ENCODE data around the gene IFT80. TPM values are rescaled to one million over a fixed set of nuclear protein-coding genes. Genes with fewer than 3 reads are reported as not detected.

Gene IFT80
- total RNA-seq, 6 experiments from 2014 or later: 6.7 to 13.7 (median 8.5) TPM

GRCh38 chr3:160221019-160221418, 178.0 kb downstream of the IFT80 start:
- H3K4me1 ChIP-seq: peaks cover 0 to 9% (median 0%) of the 10 kb centered on the region in 4 donors
- intact Hi-C loops (cut with DNase I): no loop called here
- H3K27ac ChIP-seq: no peak overlapping the region
- no peaks in the 10 kb centered on the region for H3K36me3 ChIP-seq
- no peaks in the 10 kb centered on the region for H3K27me3 ChIP-seq
- no peak overlapping the region for H3K4me3 ChIP-seq
- no peak for TF ChIP-seq CTCF (IDR thresholded peaks at IDR 0.05)
- no peak for TF ChIP-seq POLR2A (IDR thresholded peaks at IDR 0.05)
- WGBS (ENCODE audit: insufficient coverage, low coverage, low lambda C conversion rate, missing lambda C conversion rate): 40% methylated on average over 2 of the region's 2 CpGs
- no peaks in the 10 kb centered on the region for H3K9me3 ChIP-seq
- DNase-seq: no peak
- ATAC-seq: no peak

GRCh38 chr3:160220038-160220437, 179.0 kb downstream of the IFT80 start:
- TF ChIP-seq CTCF (IDR thresholded peaks at IDR 0.05) (no peak), POLR2A (IDR thresholded peaks at IDR 0.05) (no peak)
- no peaks in the 10 kb centered on the region for H3K9me3 ChIP-seq
- 93% methylated on average over 2 of the region's 2 CpGs for WGBS (ENCODE audit: insufficient coverage, low coverage, low lambda C conversion rate, missing lambda C conversion rate)
- intact Hi-C loops (cut with DNase I): no loop called here
- no peak overlapping the region for H3K27ac ChIP-seq
- no peak overlapping the region for H3K4me3 ChIP-seq
- peaks cover 0 to 2% (median 0%) of the 10 kb centered on the region in 4 donors for H3K4me1 ChIP-seq
- no peaks in the 10 kb centered on the region for H3K36me3 ChIP-seq
- ATAC-seq (no peak), DNase-seq (no peak)
- no peaks in the 10 kb centered on the region for H3K27me3 ChIP-seq

- 49% methylated on average over 3 of the region's 3 CpGs for WGBS (ENCODE audit: insufficient coverage, low coverage, low lambda C conversion rate, missing lambda C conversion rate)
- intact Hi-C loops (cut with DNase I): no loop called here
- no peak for ATAC-seq
- no peak overlapping the region for H3K4me3 ChIP-seq
- H3K27ac ChIP-seq: no peak overlapping the region
- TF ChIP-seq POLR2A (IDR thresholded peaks at IDR 0.05) (no peak), CTCF (IDR thresholded peaks at IDR 0.05) (no peak)
- H3K36me3 ChIP-seq: no peaks in the 10 kb centered on the region
- no peak for DNase-seq
- H3K27me3 ChIP-seq: no peaks in the 10 kb centered on the region
- no peaks in the 10 kb centered on the region for H3K9me3 ChIP-seq
- no peaks in the 10 kb centered on the region for H3K4me1 ChIP-seq
Observed at GRCh38 chr3:160218136-160218535, 180.9 kb downstream of the IFT80 start.

GRCh38 chr3:160217675-160218074, 181.3 kb downstream of the IFT80 start:
- H3K9me3 ChIP-seq: no peaks in the 10 kb centered on the region
- DNase-seq: no peak
- WGBS (ENCODE audit: insufficient coverage, low coverage, low lambda C conversion rate, missing lambda C conversion rate): 72% methylated on average over 4 of the region's 4 CpGs
- intact Hi-C loops (cut with DNase I): no loop called here
- H3K27me3 ChIP-seq: no peaks in the 10 kb centered on the region
- H3K36me3 ChIP-seq: no peaks in the 10 kb centered on the region
- H3K4me3 ChIP-seq: no peak overlapping the region
- ATAC-seq: no peak
- no peaks in the 10 kb centered on the region for H3K4me1 ChIP-seq
- no peak overlapping the region for H3K27ac ChIP-seq
- no peak for TF ChIP-seq POLR2A (IDR thresholded peaks at IDR 0.05)
- no peak for TF ChIP-seq CTCF (IDR thresholded peaks at IDR 0.05)

- no CpG with 5 or more reads among the region's 1 CpG for WGBS (ENCODE audit: insufficient coverage, low coverage, low lambda C conversion rate, missing lambda C conversion rate)
- intact Hi-C loops (cut with DNase I): no loop called here
- no peaks in the 10 kb centered on the region for H3K4me1 ChIP-seq
- no peaks in the 10 kb centered on the region for H3K9me3 ChIP-seq
- no peaks in the 10 kb centered on the region for H3K27me3 ChIP-seq
- peak in 3 of 4 donors; percentile 33 to 81 (median 58) for ATAC-seq
- no peak overlapping the region for H3K27ac ChIP-seq
- no peak overlapping the region for H3K4me3 ChIP-seq
- TF ChIP-seq CTCF (IDR thresholded peaks at IDR 0.05) (no peak), POLR2A (IDR thresholded peaks at IDR 0.05) (no peak)
- no peak for DNase-seq
- H3K36me3 ChIP-seq: no peaks in the 10 kb centered on the region
Observed at GRCh38 chr3:160213191-160213590, 185.8 kb downstream of the IFT80 start.
